Transverse colon (tissue), 3 donors: ENCODE measurements around the gene CPLX1.

Experiments
- POLR2A ChIP-seq: fragments of 450-650 bp; IDR thresholded peaks from one replicate; pipeline ENCODE4 v1.6.1; 2016; ENCODE audit warnings: antibody characterized with exemption, mild to moderate bottlenecking, moderate library complexity
- POLR2AphosphoS5 ChIP-seq, 3 donors: sonication (generic); formaldehyde crosslinking; IDR thresholded peaks; one replicate each; pipeline ENCODE4 v1.6.1; 2016; ENCODE audit warnings: antibody characterized with exemption in 3 of 3

- TF ChIP-seq POLR2AphosphoS5 (IDR thresholded peaks at IDR 0.05) = no peak
- no peak for TF ChIP-seq POLR2A
Measured at GRCh38 chr4:834368-835147, 8.6 kb upstream of the CPLX1 start.
